Measurements from ENCODE around the gene PYGB. TPM values are rescaled to one million over a fixed set of nuclear protein-coding genes. Genes with fewer than 3 reads are reported as not detected.

PYGB gene
- total RNA-seq, 1 experiment from 2014 or later = 216 TPM

DNA sequence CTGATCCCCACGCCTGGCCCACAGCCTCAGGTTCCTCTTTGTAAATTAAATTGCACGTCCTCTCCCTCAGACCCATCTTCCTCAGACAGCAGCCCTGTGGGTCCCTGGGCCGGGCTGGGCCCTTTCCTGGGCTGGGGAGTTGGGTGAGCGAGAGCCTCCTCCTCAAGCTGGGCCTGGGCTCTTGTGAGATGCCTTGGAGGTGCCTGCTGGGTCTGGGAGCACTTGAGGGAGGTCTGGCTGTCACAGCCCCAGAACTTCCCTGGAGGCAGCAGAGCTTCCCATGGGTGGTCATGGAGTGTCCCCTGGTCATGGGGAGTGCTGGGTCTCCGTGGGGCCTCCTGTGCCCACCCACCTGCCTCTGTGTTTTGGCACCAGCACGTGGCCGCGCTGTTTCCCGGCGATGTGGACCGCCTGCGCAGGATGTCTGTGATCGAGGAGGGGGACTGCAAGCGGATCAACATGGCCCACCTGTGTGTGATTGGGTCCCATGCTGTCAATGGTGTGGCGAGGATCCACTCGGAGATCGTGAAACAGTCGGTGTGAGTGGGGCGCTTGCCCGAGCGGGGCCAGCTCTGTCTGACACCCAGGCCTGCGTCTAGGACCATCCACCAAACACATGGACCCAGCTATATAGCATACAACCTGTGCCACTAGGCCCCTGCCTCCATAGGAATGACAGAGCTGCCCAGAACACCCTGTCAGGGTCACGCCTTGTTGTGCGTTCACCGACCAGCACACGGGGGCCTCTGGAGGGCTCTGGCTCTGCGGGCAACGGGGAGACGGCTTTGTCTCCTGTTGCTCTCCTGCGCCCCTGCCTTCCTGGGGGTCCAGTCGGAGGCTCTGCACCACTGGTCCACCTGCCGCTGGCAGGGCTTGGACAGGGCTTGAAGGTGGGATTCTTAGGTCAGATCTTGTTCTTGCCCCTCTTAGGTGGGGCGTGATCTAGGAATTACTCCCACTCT, 33.0 kb downstream of the PYGB start:
- Histone ChIP-seq H3K4me1 (ENCODE audit: insufficient read depth, low read length) (no peaks in the 10 kb centered on the region), H3K9me2 (replicated peaks; ENCODE audit: low read length) (no peaks in the 10 kb centered on the region), H3K9me3 (ENCODE audit: low read length) (no peaks in the 10 kb centered on the region), H3K27me3 (ENCODE audit: low read length) (no peaks in the 10 kb centered on the region), H3K79me2 (ENCODE audit: low read length) (no peaks in the 10 kb centered on the region), H3K36me3 (ENCODE audit: low read depth, low read length) (peaks cover 79% of the 10 kb centered on the region), H3K4me3 (ENCODE audit: low read length) (no peak overlapping the region), H2AFZ (ENCODE audit: low read length) (no peak overlapping the region), H3K4me2 (ENCODE audit: low read length) (no peak overlapping the region), H4K20me1 (ENCODE audit: low read length) (no peaks in the 10 kb centered on the region), H3K9ac (ENCODE audit: low read length) (no peak overlapping the region), H3K27ac (ENCODE audit: low read length) (no peak overlapping the region), H3F3A (ENCODE audit: low read length, unreplicated experiment) (no peaks in the 10 kb centered on the region)
- TF ChIP-seq EZH2 (IDR thresholded peaks at IDR 0.05; ENCODE audit: low read length, unreplicated experiment) (no peak), EZH2phosphoT487 (IDR thresholded peaks at IDR 0.05; ENCODE audit: borderline replicate concordance, low read length) (no peak)
- TF ChIP-seq, protein P1, sequence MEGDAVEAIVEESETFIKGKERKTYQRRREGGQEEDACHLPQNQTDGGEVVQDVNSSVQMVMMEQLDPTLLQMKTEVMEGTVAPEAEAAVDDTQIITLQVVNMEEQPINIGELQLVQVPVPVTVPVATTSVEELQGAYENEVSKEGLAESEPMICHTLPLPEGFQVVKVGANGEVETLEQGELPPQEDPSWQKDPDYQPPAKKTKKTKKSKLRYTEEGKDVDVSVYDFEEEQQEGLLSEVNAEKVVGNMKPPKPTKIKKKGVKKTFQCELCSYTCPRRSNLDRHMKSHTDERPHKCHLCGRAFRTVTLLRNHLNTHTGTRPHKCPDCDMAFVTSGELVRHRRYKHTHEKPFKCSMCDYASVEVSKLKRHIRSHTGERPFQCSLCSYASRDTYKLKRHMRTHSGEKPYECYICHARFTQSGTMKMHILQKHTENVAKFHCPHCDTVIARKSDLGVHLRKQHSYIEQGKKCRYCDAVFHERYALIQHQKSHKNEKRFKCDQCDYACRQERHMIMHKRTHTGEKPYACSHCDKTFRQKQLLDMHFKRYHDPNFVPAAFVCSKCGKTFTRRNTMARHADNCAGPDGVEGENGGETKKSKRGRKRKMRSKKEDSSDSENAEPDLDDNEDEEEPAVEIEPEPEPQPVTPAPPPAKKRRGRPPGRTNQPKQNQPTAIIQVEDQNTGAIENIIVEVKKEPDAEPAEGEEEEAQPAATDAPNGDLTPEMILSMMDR (conservative IDR thresholded peaks at IDR 0.05; ENCODE audit: low read depth, low read length) = no peak
- no peak for ATAC-seq
- intact Hi-C loops (cut with micrococcal nuclease) = no loop called here
- CTCF ChIA-PET = no interaction called here
- POLR2A ChIA-PET (ENCODE audit: unreplicated experiment) = no interaction called here
- no TSS peak for BruUV-seq (replicated peaks)
- no peak for DNase-seq

DNA sequence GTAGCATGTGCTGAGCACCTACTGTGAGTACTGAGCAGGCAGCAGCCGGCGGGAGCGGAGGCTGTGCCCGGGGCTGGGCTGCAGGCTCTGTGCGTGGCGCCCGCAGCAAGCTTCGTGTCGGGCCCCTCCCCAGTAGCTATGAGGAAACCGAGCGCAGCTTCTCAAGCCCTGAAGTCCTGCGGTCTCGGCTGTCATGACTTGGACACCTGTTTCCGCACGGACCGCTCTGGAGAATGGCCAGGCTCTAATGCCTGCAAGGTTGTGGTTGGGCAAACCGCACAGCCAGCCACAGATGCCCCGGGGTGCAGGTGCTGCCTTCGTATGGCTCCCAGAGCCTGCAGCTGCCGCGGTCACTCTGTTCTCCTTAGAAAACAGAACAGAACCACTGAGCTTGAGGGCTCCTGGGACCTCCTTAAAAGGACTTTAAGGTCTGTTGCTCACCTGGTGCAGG, 33.7 kb downstream of the PYGB start:
- Histone ChIP-seq H3F3A (ENCODE audit: low read length, unreplicated experiment) (no peaks in the 10 kb centered on the region), H3K9me3 (ENCODE audit: low read length) (no peaks in the 10 kb centered on the region), H3K4me2 (ENCODE audit: low read length) (no peak overlapping the region), H4K20me1 (ENCODE audit: low read length) (no peaks in the 10 kb centered on the region), H3K4me3 (ENCODE audit: low read length) (no peak overlapping the region), H3K27me3 (ENCODE audit: low read length) (no peaks in the 10 kb centered on the region), H3K4me1 (ENCODE audit: insufficient read depth, low read length) (no peaks in the 10 kb centered on the region), H3K27ac (ENCODE audit: low read length) (no peak overlapping the region), H2AFZ (ENCODE audit: low read length) (no peak overlapping the region), H3K79me2 (ENCODE audit: low read length) (no peaks in the 10 kb centered on the region), H3K9me2 (replicated peaks; ENCODE audit: low read length) (no peaks in the 10 kb centered on the region), H3K9ac (ENCODE audit: low read length) (no peak overlapping the region), H3K36me3 (ENCODE audit: low read depth, low read length) (peaks cover 83% of the 10 kb centered on the region)
- ATAC-seq (no peak), DNase-seq (no peak)
- POLR2A ChIA-PET (ENCODE audit: unreplicated experiment) = no interaction called here
- intact Hi-C loops (cut with micrococcal nuclease) = no loop called here
- BruUV-seq (replicated peaks) = no TSS peak
- TF ChIP-seq, protein P1 (conservative IDR thresholded peaks at IDR 0.05; ENCODE audit: low read depth, low read length) = no peak
- TF ChIP-seq EZH2 (IDR thresholded peaks at IDR 0.05; ENCODE audit: low read length, unreplicated experiment) (no peak), EZH2phosphoT487 (IDR thresholded peaks at IDR 0.05; ENCODE audit: borderline replicate concordance, low read length) (no peak)
- CTCF ChIA-PET = no interaction called here

Data from PC-3 (cell line).